Frontal cortex (tissue), 4 donors: Measurements from ENCODE around the gene PLA2R1. TPM values are rescaled to one million over a fixed set of nuclear protein-coding genes. Genes with fewer than 3 reads are reported as not detected.
A peak's percentile ranks its signal among the peaks of the same experiment; 100 is the strongest.

Experiments used
- DNase-seq, 2 donors: peaks; one replicate each; pipeline ENCODE4 v3.0.0; 2012; ENCODE audit warnings: low spot score in 2 of 2
- FAIRE-seq: peaks from 2 replicates; lab custom pipeline; 2012; peaks lifted over from hg19 to GRCh38; lab: Jason Lieb, UNC
- total RNA-seq: library from RNA; depleted of rRNA; stranded (reverse); fragments of >200 nt; gene quantifications from one replicate; pipeline ENCODE4 v1.2.3, GENCODE V29; 2014
- donor health status: control.
- donor health status: control.
- donor health status: control.

The PLA2R1 gene
- total RNA-seq, 1 donor from 2014 or later: 1.6 TPM

GRCh38 chr2:159946326-159946999, 116.0 kb downstream of the PLA2R1 start:
- no peak for FAIRE-seq
- no peak for DNase-seq

GRCh38 chr2:159944874-159945273, 117.5 kb downstream of the PLA2R1 start:
- FAIRE-seq: no peak

DNA sequence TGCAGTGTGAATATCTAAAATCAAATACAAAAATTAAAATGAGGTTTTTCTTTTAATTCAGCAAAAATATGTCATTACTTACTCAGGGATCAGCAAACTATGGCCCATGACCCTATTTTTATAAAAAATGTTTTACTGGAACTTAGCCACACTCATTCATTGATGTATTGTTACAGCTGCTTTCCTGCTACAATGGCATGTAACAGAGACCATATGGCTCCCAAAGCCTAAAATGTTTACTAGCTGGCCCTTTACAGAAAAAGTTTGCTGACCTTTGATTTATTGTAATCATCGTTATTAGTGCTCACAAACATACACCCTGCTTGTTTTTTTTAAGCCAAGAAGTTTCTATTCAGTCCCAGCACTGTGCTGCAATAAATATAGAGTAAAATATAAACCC, 120.3 kb downstream of the PLA2R1 start:
- FAIRE-seq (no peak), DNase-seq (no peak)

More at GRCh38 chr2:159944874-159945273, 117.5 kb downstream of the PLA2R1 start:
- no peak for DNase-seq

GRCh38 chr2:159941729-159942128, 120.7 kb downstream of the PLA2R1 start:
- FAIRE-seq: no peak

DNA sequence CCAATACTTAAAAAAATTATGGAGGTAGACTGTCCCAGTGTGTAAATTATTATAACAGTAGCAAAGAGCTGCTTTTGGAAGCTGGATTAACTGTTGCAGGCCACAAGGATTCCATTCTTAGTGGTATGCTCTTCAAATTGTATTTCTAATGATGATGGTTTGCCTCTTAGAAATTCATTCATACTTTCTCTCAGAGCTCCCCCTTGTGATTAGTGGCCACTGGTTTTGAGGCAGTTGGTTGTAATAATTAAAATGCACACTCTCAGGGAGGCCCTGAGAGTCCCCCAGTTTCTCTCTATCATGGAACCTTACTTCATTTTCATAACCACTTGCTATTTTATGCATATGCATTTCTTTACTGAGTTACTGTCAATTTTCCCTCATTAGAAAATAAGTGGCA, 122.5 kb downstream of the PLA2R1 start:
- DNase-seq: no peak
- FAIRE-seq: no peak

More at GRCh38 chr2:159941729-159942128, 120.7 kb downstream of the PLA2R1 start:
- no peak for DNase-seq

- DNase-seq (no peak), FAIRE-seq (no peak)
Observed at GRCh38 chr2:159938395-159938794, 124.0 kb downstream of the PLA2R1 start.

DNA sequence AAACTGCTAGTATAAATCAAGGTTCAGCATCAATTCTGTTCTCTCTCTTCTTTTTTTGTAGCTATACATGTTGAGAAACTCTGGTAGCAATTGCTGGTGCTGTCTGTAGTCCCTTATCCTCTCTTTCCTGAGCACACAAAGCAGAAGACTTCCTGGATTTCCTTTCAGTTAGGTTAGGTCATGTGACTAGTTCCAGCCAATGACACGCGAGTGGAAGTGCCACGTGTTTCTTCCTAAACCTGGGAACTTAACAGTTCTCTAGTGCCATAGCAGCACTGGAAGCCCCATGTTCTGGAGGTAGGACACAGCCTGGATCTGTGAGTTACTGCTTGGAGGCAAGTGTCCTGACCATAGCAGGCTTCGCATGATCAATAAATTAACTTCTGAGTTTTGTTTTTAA, 125.9 kb downstream of the PLA2R1 start:
- FAIRE-seq: no peak
- DNase-seq: no peak

GRCh38 chr2:159933727-159934049, 128.7 kb downstream of the PLA2R1 start:
- DNase-seq (no peak), FAIRE-seq (no peak)

- FAIRE-seq (no peak), DNase-seq (no peak)
Observed at GRCh38 chr2:159933040-159933726, 129.2 kb downstream of the PLA2R1 start.

DNA sequence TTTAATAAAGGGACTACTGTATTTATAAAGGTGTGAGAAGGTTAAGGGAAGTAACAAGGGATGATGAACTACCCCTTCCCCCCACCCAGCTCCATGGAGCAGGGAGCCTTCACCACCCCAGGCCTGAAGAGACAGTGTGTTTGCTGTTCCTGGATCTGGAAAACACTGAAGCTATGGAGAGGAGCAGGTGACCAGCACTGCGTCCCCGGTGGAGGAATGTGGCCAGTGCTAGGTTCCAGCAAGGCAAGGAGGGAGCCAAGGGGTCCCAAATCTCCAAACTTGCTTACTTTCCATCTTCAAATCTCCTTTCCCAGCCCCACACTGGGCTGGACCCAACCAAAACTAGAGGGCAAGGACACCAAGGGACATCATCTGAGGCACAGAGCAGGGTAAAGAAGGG, 135.7 kb downstream of the PLA2R1 start:
- FAIRE-seq (no peak), DNase-seq (no peak)

DNA sequence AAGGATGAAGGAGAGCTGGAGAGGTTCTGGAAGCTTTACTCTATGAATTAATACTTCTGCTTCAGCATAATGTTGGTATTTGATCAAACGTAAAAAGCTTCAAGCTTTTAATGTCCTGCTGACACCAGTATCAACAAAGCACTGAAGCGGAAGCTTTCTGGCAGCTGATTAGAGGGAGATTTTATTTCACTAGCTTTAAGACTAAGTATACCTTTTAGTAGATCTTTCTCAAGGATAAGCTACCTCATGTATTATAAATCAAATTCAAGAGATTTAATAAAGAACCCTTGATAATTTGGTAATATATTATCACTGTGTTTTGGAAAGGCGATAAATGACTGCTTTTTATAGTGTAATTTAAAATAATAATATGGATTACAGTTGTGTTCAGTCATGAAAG, 136.4 kb downstream of the PLA2R1 start:
- no peak for FAIRE-seq
- DNase-seq: no peak

- FAIRE-seq (no peak), DNase-seq (no peak)
Observed at GRCh38 chr2:159922563-159922962, 139.9 kb downstream of the PLA2R1 start.

- FAIRE-seq: no peak
- no peak for DNase-seq
Observed at GRCh38 chr2:159921752-159922404, 140.5 kb downstream of the PLA2R1 start.

GRCh38 chr2:159916511-159916910, 145.9 kb downstream of the PLA2R1 start:
- FAIRE-seq (no peak), DNase-seq (no peak)

- no peak for DNase-seq
- FAIRE-seq: no peak
Observed at GRCh38 chr2:159913900-159914299, 148.5 kb downstream of the PLA2R1 start.

- FAIRE-seq (no peak), DNase-seq (no peak)
Observed at GRCh38 chr2:159912580-159912979, 149.8 kb downstream of the PLA2R1 start.

GRCh38 chr2:159910951-159911350, 151.5 kb downstream of the PLA2R1 start:
- FAIRE-seq: no peak
- DNase-seq: no peak

DNA sequence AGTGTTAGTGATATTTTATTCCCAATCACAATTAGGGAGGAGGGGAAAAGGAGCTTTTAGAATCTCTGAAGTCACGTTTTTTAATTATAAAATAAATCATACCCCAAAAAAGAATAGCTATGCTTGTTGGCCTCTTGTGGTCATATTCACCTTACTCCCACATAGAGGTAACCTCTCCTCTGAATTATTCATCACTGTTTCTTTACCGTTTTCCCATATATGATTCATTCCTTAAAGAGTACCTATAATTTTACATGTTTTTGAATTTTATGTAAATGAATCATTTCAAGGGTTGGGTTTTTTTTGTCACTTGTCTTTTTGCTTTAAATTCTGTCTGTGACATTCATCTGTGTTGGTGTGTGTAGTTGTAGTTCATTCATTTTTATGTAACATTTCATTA, 153.8 kb downstream of the PLA2R1 start:
- DNase-seq (no peak), FAIRE-seq (no peak)

DNA sequence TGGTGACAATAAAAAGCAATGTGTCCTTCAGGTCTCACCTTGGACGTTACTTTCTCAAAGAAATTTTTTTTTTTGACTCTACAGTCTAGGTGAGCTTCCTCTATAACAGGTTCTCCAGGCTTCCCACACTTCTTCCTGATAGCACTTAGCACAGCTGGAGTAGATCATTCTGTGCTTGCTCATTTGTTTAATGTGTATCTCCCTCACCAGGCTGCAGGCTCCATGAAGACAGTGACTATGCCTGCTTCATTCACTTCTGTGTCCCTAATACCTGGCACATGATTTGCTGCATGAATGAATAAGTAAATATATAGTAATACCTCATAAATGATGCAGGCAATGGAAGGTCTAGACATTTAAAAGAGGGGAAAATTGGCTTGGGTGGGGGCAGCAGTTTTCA, 154.5 kb downstream of the PLA2R1 start:
- FAIRE-seq (no peak), DNase-seq (no peak)

DNA sequence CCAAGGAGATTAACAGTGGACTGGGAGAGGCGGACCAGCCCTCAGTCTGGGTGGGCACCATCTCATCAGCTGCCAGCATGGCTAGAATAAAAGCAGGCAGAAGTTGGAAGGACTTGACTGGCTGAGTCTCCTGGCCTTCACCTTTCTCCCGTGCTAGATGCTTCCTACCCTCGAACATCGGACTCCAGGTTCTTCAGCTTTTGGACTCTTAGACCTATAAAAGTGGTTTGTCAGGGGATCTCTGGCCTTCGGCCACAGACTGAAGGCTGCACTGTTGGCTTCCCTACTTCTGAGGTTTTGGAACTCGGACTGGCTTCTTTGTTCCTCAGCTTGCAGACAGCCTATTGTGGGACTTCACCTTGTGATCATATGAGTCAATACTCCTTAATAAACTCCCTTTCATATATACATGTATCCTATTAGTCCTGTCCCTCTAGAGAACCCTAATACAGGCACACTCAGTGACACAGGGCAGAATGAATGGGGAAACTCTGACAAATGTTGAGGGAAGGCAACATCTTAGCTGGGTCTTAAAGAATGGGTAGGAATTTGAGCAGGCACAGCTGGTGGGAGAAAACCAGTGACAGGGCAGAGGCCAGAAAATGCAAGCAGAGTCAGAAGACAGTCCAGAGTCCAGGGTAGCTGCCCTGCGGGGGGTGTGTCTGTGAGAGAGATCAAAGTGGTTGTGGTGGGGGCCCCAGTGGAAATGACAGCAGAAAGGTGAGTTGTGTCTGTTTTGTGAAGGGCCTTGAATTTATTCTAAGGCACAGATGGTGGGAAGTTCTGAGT, 156.3 kb downstream of the PLA2R1 start:
- DNase-seq (no peak), FAIRE-seq (no peak)

- FAIRE-seq (no peak), DNase-seq (peak in 1 of 2 donors; percentile 14)
Observed at GRCh38 chr2:159904959-159905305, 157.5 kb downstream of the PLA2R1 start.
